Measurements from ENCODE around the gene KCTD6.

The KCTD6 gene

GRCh38 chr3:58491506-58492402 lies at the start of gene KCTD6:
KCTD6 (plus strand) TSS chr3:58492096; CDS start chr3:58498756, 6,660 bp downstream.
- TF ChIP-seq, protein P1, sequence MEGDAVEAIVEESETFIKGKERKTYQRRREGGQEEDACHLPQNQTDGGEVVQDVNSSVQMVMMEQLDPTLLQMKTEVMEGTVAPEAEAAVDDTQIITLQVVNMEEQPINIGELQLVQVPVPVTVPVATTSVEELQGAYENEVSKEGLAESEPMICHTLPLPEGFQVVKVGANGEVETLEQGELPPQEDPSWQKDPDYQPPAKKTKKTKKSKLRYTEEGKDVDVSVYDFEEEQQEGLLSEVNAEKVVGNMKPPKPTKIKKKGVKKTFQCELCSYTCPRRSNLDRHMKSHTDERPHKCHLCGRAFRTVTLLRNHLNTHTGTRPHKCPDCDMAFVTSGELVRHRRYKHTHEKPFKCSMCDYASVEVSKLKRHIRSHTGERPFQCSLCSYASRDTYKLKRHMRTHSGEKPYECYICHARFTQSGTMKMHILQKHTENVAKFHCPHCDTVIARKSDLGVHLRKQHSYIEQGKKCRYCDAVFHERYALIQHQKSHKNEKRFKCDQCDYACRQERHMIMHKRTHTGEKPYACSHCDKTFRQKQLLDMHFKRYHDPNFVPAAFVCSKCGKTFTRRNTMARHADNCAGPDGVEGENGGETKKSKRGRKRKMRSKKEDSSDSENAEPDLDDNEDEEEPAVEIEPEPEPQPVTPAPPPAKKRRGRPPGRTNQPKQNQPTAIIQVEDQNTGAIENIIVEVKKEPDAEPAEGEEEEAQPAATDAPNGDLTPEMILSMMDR (IDR thresholded peaks at IDR 0.05), result peak; percentile 94
- TF ChIP-seq ZFX (IDR thresholded peaks at IDR 0.05; ENCODE audit: borderline replicate concordance), result no peak
- H3K27ac ChIP-seq, result peak within 1 kb of the TSS; percentile 53

GRCh38 chr3:58452176-58452575 lies 39.7 kb upstream of the KCTD6 start:
- H3K27ac ChIP-seq, result no peak overlapping the region
- TF ChIP-seq, protein P1 (IDR thresholded peaks at IDR 0.05), result no peak
- no peak for TF ChIP-seq ZFX (IDR thresholded peaks at IDR 0.05; ENCODE audit: borderline replicate concordance)

DNA sequence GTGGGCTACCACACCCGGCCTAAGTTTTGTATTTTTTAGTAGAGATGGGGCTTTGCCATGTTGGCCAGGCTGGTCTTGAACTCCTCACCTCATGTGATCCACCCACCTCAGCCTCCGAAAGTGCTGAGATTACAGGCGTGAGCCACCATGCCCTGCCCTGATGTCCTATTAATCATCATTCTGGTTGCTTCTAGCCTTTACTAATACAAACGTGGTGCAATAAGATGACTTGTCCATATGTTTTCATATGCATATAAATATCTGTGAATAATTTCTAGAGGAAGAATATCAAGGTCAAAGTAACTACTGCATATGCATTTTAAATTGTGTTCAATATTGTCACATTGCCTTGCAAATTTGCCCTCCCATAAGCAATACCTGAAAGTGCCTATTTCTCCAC lies 32.7 kb upstream of the KCTD6 start:
- no peak for TF ChIP-seq ZFX (IDR thresholded peaks at IDR 0.05; ENCODE audit: borderline replicate concordance)
- TF ChIP-seq, protein P1 (IDR thresholded peaks at IDR 0.05), result no peak
- H3K27ac ChIP-seq, result no peak overlapping the region

GRCh38 chr3:58462829-58463180 lies 29.1 kb upstream of the KCTD6 start:
- peak overlapping the region; percentile 39; the same call in 1 of the 2 replicates for H3K27ac ChIP-seq
- TF ChIP-seq, protein P1 (IDR thresholded peaks at IDR 0.05), result no peak
- TF ChIP-seq ZFX (IDR thresholded peaks at IDR 0.05; ENCODE audit: borderline replicate concordance), result no peak

DNA sequence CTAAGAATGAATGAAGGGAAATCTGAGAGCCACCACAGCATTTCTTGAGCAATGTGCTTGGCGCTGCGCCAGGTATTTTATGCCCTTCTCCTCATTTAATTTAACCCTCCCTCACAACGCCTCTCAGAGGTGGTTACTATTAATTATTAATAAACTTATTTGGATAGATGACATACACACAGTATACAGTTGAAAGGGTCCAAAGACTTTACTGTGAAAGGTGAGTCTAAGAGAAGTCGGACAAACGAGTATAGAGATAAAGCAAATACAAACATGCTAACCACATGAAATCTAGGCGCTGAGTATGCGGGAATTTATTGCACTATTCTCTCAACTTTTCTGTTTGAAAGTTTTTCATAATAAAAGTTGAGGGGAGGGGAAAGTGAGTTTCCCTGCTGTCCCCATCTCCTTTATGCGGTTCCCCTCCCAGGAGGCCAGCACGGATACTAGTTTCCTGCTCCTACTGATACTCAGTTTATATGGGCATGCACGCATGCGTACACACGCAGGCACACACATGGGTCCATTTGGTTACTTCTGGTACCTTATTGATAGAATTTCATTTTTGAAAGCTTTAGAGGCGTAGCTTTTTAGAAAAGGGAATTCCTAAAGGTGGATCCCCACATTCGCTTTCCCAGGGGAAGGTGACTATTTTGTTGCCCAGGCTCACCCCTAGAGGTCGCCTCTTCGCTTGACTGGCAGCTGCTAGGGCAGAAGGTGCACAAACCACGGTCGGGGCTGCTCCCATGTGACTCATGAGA lies 28.5 kb upstream of the KCTD6 start:
- H3K27ac ChIP-seq, result peak overlapping the region; percentile 39; the same call in 1 of the 2 replicates
- TF ChIP-seq, protein P1 (IDR thresholded peaks at IDR 0.05), result peak; percentile 95
- no peak for TF ChIP-seq ZFX (IDR thresholded peaks at IDR 0.05; ENCODE audit: borderline replicate concordance)

DNA sequence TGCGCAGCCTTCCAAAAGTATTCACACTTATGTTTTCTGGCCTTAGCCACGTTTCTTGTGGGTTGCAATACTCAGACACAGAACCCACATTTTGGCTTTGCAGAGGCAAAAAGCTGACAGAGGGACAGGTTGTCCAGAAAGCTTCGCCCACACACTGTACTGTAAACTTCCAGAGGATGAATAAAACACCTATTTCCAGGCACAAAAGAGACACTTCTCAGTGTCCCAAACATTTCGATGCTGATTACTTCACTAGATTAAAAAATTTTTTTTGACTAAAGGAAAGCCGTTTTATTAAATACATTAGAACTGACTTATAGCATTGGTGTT lies 28.0 kb upstream of the KCTD6 start:
- no peak overlapping the region; the same call in 1 of the 2 replicates for H3K27ac ChIP-seq
- TF ChIP-seq, protein P1 (IDR thresholded peaks at IDR 0.05), result peak; percentile 66
- TF ChIP-seq ZFX (IDR thresholded peaks at IDR 0.05; ENCODE audit: borderline replicate concordance), result no peak

- TF ChIP-seq ZFX (IDR thresholded peaks at IDR 0.05; ENCODE audit: borderline replicate concordance), result no peak
- TF ChIP-seq, protein P1 (IDR thresholded peaks at IDR 0.05), result no peak
Observed at GRCh38 chr3:58464866-58465265, 27.0 kb upstream of the KCTD6 start.

More at GRCh38 chr3:58464866-58465265, 27.0 kb upstream of the KCTD6 start:
- no peak overlapping the region for H3K27ac ChIP-seq

Data from 22Rv1 (cell line).